ELF-1 (cell line): Measurements from ENCODE around the gene CLDN9.
A peak's percentile ranks its signal among the peaks of the same experiment; 100 is the strongest.

ENCODE experiments used
- DNase-seq: peaks from one replicate; pipeline ENCODE4 v3.0.0-alpha.2; 2016; ENCODE audit warnings: low read depth, low spot score

The CLDN9 gene

DNA sequence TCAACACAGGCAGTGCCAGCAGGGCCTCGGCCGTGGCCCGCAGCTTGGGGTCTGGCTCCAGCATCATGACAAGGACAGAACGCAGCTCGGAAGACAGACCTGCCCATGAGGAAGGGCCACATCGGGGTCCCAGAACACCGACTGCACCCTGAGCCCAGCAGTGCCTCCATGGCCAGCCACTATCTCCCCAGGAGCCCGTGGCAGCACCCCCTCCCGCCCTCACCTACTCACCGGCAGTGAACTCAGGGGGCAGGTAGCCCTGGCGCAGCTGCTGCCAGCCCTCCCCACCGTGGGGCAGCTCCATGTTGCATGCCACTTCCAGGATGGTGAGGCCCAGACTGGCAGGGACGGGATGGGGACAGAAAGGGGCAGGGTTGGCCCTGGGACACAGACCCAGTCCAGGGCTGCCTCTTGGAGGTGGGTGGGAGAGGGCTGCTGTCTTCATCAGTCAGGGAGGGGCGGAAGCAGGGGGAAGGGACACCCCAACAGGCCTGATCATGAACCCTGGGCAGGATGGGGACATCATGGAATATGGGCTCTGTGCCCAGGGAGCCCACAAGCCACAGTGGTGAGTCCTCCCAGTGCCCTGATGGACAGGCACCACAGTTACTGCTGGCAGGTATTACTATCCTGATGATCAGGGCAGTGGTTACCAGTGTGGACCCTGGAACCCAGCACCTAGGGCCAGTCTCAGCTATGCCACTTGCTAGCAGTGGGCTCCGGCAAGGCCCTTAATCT, 38.2 kb upstream of the CLDN9 start:
- no peak for DNase-seq

DNA sequence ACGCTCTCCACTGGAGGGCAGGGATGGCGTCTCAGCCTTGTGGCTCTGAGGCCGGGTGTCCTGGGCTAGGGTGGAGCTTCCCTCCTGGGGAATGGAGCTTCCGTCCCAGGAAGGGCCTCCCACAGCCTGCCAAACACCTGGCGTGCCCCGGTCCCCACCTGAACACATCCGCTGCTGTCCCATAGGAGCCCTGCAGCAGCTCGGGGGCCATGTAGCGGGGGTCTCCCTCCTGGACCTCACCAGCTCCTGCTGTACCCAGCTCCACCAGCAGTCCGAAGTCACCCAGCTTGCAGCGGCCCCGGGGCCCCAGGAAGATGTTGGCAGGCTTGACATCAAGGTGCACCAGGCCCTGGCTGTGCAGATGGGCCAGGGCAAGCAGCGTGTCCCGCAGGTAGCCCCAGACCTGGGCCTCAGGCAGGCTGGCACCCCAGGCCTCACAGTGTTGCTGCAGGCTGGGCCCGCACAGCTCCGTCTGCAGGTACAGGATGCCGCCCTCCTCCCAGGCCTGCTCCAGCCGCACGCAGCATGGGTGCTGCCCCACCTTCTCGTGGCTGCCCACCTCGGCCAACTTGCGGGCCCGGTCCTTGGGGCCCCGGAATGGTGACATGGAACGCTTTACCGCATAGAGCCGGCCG, 37.4 kb upstream of the CLDN9 start:
- DNase-seq = no peak

DNA sequence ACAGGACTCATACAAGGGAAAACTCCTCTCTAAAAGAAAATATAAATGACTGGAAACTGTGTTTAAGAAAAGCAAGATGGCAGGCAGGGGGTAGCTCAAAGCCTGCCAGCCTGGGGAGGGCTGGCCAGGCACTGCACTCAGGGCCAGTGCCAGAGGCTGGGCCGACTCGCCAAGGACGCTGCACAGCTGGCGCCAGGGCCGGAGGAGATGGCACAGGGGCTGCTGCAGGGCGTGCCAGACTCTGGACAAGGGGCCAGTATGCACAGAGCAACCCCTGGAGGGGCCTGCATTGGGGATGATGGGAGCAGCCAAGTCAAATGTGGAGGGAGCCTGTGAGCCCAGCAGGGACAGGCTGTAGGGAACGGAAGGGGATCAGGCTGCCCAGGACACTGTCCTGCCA, 36.5 kb upstream of the CLDN9 start:
- DNase-seq = no peak

DNA sequence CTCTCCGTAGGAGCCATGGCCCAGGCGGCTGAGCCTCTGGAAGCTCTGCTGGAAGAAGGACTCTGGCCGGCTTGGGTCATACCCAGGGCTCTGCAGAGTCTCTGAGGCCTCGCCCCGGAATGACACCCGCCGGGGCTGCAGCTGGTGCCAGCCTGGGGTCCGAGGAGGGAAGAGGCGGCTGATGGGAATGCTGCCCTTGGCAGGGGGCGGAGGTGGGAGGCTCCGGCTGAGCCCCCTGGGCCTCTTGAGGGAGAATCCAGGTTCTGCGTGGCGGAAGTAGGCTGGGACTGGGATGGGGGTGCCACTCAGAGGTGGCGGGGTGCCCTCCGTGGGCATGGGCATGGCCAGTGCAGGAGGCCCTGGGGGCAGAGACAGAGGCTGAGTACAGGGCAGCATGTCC, 36.0 kb upstream of the CLDN9 start:
- no peak for DNase-seq

DNA sequence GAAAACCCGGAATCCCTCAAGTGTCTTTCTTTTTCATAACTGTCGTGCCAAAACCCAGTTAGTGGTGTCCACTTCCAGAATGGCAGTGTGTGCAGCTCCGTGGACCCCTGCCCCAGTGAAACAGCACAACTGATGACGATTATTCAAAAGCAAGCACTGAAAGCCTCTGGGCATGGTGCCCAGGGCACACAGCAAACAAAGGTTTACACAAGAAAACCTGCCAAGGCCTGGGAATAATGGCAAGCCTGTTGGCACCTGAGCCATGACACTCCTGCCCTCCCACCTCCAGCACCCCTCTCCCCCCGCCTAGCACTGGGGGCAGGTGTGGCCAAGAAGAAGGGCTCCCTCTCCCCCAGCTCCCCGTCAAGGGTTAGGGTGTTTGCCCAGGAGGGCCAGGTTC, 35.3 kb upstream of the CLDN9 start:
- DNase-seq = no peak

DNA sequence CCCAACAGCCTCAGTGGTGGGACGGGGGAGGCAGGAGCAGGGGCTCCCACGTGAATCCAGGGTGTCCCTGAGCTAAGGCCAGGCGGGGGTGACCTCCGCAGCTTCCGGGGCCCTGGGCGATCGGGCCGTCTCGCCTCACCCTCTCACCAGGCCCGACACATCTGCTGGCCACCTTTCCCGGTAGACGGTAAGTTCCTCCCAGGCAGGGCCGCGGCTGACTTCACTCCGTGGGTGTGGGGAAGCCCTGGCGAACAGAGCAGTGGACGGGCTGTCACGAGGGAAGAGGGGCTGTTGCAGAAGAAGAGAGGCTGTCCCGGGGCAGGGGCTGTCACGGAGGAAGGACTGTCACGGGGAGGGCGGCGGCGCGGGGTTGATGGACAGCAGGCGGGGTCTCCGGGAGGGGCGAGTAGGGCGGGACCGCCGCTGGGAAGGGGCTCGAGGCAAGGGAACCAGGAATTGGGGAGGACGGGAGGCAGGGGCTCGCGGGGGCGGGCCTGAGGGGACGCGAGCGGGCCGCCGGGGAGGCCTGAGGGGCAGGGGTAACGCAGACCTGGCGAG, 33.0 kb upstream of the CLDN9 start:
- peak; percentile 34 for DNase-seq

DNA sequence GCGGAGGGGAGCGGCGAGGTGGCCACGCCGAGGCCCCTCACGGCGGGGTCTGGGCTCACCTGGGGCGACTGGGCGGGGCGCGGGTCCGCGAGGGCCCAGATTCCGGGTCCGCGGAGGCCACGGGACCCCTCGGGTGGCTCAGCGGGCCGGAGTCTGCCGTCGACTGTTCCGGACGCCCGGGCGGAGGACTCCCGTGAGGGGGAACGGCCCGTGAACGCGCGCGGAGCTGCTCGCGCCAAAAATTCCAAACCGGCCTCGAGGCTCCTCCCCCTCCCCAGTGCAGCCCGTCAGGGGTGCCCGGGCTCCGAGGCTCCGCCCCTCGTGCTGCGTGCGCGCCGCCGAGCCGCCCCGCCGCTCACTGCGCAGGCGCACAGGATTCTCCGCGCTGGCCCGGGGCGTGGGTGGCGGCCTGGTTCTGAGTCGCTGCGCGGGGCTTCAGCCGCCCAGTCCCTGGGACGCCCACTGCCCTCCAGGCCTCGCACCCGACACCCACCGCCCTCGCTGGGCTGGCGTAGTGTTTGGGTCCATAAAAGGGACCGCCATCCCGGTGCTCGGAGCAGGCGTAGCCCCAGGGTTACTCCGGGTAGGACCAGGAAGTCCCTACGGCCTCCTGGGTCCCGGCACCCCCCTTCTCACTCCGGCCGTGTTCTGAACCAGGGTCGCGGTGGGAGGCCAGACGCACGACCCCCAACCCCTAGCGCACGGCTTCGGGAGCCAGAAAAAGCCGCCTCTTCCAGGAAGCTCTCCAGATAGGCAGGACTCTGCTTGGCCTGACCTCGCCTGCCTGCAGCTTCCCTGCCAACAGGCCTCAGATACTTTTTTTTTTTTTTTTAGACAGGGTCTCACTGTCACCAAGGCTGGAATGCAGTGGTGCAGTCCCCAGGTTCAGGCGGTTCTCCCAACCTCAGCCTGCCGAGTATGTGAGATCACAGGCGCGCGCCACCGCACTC, 32.2 kb upstream of the CLDN9 start, which contains the start of gene PKMYT1:
TSS of gene PKMYT1 (minus strand) at position 220 of the 950 bp plus-strand sequence. CDS start 789 bp downstream, outside the sequence.
- DNase-seq = peak; percentile 96

DNA sequence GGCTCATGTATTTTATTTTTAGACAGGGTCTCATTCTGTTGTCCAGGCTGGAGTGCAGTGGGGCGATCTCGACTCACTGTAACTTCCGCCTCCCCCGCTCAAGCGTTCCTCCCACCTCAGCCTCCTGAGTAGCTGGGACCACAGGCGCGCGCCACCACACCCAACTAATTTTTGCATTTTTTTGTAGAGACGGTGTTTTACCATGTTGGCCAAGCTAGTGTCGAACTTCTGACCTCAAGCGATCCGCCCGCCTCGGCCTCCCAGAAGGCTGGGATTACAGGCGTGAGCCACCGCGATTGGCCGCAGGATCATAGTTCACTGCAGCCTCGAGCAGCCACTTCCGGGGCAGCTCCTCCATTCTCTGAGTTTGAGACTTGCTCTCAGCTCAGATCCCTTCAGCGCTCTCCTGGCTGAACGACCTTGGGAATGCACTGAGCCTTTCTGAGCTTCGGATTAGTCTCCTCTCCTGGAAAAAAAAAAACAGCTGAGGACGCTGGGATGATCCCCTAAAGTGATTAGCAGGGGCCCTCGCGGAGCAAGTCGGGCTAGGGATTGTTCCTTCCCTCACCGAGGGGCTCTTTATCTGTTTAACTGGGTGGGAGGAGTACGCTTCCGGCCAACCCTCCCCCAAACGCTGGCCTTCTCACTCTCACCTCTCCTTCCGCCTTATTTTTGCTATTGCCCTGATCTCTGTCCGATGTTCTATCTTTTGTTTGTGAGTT, 31.4 kb upstream of the CLDN9 start:
- peak; percentile 85 for DNase-seq

DNA sequence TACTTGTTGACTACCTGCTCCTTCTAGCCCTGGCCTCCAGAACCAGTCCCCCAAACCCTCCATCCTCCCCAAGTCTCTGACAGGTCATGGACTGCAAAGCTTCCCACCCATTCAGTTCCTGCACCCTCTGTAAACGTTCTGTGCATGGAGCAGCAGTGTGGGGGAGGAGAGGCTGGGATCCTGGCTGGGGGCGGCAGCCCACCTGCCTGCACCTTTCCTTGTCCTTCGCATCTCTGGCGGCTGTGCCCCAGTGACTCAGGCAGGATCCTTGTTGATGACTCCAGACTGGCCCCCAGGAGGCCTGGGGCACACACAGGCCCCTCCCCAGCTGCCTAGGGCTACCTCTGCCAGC, 30.8 kb upstream of the CLDN9 start:
- DNase-seq = peak; percentile 74

DNA sequence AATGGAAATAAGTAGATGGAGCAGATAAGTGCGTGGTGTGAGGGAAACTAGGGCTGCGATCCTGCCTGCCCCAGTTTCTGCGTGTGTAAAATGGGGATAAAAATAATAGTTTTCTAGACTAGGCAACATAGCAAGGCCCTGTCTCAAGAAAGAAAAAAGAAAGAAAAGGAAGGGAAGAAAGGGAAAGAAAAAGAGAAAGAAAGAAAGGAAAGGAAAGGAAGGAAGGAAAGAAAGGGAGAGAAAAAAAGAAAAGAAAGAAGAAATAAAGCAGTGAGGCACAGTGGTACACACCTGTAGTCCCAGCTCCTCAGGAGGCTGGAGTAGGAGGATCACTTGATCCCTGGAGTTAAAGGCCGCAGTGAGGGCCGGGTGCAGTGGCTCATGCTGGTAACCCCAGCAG, 30.3 kb upstream of the CLDN9 start:
- no peak for DNase-seq

DNA sequence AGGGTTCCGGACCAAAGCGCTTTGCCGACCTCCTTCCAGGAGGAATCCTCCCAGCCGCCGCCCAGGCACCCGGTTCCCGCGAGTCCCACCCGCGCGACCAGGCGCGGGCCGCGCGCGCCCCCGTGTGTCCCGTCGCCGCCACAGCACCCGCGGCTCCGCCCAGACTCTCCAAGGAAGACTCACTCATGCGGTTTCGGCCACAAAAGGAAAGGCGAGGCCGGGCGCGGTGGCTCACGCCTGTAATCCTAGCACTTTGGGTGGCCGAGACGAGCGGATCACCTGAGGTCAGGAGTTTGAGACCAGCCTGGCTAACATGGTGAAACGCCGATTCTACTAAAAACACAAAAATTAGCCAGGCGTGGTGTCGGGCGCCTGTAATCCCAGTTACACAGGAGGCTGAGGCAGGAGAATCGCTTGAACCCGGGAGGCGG, 29.0 kb upstream of the CLDN9 start:
- peak; percentile 96 for DNase-seq

DNA sequence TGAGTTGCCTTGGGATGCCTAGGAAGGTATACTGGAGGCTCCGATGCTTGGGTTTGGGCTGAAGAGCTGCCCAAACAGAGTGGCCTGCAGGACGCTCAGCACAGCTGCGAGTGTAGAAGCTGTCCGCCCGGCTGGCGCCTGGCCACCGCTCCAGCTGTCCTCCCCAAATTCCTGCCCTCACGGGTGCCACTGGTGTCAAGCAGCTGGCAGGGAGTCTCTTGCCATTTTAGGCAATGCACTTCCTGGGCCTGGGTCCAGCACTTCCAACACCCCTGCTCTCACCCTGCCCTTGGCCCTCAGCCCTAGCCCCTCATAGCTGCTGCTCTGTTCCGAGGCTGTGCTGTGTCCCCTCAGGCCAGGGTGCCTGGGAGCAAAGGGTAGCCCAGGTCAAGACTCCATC, 27.3 kb upstream of the CLDN9 start:
- no peak for DNase-seq

DNA sequence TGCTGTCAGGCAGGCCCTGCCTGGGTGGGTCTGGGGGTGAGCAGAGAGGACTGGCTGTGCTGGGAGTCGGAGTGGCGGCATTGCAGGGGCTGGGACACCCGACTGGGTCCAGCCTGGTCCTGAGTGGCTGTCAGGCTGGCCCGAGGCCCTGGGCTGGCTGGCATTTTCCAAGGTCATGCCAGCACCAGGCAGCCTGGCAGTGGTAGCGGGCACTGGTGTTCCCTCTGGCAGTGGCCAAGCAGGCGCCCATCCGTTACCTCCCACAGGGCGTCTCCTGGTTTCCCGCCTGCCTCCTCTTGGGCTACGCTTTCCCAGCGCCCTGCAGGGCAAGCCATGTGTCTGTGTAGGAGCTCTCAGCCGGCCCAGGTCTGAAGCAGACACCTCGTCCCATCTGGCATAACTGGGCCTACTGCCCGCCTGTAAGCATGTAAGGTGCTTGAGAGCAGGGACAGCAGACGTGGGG, 26.8 kb upstream of the CLDN9 start:
- no peak for DNase-seq

DNA sequence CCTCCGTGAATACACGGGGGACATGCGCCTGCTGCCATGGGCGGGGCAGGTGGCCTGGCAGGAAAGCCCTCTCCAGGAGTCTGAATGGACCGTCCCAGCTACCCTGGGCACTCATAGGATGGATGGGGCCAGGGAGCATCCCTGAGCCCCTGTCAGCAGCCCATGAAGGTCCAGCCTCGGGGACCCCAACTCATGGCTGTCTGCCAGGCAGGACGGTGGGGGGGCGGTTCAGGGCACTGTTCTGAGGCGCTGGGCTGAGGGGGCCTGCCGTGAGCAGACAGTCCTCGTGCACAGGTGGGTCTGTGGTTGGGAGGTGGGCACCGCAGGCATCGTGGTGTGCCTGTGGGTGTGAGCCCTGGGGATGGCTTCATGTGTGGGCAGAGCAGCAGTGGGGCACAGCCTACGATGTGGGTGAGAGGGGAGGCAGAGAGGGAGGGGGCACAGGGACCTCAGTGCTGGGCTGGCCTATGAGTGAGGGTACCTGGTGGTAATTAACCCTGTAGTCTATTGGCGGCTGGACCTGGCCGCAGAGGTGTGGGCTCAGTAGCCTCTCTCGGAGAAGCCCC, 26.0 kb upstream of the CLDN9 start:
- DNase-seq = no peak

DNA sequence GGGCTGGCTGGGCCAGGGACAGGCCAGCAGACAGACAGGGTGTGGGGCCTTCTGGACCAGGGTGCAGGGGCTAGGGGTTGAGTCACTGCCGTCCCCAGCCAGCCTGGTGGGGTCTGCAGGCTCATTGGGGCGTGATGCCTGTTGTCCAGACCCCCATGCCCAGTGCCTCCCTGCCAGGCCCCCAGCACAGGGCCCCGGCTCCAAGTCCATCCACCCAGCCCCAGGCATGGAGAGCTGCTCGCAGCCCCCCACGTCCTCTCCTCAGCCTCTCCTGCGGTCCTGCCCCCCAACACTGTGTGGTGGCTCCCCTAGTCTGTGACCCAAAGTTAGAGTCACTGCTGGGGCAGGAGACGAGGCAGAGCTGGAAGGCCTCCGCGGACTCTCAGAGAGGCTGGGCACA, 25.4 kb upstream of the CLDN9 start:
- DNase-seq = no peak

DNA sequence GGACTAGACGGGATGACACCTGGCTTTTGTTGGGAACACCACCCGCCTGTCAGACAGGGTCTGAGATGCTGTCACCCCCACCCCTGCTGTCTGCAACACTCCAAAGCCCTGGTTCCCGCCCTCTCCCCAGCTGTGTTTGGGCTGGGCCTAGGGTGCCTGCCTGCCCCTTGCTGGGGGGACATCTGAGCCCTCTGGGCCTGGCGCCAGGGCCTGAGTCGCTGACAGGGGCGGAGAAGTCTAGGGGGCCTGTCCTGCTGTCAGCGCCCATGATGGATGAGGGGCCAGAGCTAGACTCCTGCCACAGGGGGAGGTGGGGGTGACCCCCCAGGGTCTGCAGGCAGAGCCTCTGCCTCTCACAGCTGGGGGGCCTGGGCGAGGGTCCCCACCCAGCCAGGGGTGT, 24.9 kb upstream of the CLDN9 start:
- peak; percentile 62 for DNase-seq

DNA sequence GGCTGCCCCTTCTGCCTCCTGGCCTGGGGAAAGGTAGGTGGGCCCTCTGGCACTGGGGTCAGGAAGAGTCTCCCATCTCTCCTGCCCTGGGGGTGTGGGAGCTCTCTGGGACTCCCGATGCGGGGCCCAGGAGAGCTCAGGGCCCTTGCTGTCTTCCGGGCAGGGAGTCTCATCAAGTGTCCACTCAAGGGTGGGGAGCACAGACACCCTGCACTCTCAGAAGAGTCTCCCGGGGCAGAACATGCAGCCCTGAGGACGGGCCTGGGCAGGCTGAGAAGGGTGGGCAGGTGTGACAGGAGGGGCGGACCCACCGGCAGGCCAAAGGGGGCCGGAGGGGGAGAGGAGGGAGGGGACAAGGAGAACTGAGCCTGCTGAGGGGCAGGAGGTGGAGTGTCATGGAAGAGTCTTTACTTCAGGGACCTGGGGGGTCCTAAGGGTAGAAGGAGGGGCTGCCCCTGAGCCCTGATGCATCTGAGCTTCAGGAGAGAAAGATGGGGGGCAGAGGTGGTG, 24.1 kb upstream of the CLDN9 start:
- no peak for DNase-seq

DNA sequence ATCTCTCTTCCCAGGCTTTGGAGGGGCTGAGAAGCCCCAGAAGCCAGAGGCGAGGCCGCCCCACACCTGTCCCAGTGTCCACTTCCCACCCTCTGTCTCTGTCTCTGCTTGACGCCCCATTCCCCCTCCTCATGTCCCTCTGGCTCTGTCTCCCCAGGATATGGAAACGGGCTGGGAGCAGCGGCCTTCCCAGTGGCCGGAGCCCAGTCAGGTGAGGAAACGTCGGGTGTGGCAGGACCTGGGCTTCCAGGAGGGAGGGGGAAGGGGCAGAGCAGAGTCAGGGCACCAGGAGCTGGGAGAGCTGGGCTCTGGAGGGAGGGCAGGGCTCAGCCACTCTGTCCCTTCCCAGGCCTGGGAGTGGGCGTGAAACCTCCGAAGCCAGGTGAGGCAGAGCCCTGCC, 21.8 kb upstream of the CLDN9 start:
- DNase-seq = no peak

DNA sequence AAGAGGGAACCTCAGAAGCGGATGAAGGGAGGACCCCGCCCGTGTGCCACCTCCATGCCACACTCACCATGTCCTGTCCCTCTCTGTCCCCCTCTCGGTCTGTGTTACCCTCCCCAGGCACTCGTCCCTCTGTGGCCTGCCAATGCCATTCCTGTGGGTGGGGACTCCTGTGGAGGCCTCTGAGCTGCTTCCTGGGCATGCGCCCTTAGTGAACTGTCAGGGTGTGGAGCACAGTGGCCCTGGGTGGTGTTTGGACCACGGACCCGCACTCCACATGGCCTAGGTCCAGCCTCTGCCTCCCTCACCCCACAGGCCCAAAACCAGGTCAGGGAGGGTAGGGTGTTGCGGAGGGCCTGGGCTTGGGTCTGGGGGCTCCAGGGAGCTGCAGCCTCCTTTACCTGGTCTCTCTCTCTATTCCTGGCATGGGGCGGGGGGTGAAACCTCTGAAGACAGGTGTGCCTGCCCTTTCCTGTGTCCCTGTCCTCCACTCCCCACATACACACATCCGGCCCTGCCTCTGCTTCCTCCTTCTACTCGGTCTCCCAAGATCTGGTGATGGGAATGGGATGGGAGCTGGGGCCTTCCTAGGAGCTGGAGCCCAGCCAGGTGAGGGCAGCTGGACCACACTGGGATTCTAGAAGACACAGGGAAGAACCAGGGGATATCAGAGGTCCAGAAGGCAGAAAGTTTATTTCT, 21.0 kb upstream of the CLDN9 start:
- no peak for DNase-seq
